ENCODE results near the gene ARMC6.

ARMC6 gene

DNA sequence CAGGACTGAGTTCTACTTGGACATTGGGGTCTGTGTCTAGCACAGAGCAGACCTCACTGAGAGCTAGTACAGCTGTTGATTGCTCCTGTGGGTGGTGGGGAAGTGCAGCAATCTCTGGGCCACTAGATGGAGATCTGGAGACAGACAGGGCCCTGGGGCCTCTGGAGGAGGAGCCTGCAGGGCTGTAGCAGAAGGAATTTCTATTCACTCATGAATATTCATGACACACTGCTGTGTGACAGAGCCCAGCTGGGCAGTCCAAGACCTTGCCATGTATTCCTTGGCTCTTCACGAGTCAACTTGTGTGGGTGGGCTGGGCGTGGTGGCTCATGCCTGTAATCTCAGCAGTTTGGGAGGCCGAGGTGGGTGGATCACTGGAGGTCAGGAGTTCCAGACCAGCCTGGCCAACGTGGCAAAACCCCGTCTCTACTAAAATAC lies 37.6 kb upstream of the ARMC6 start:
- H3K27ac ChIP-seq (ENCODE audit: extremely low read depth, low read depth, low read length), result no peak overlapping the region
- H3K4me3 ChIP-seq (ENCODE audit: low read depth, low read length), result no peak overlapping the region
- peaks cover 35 to 85% of the 10 kb centered on the region in 2 experiments for H3K36me3 ChIP-seq (ENCODE audit: control insufficient read depth in 2 of 2, insufficient read depth in 1 of 2, low read length in 2 of 2)
- H3K4me1 ChIP-seq (ENCODE audit: control insufficient read depth, insufficient read depth, low read length), result no peaks in the 10 kb centered on the region
- ChIA-PET POLR2A (no interaction called here), CTCF (interaction anchor here (0.7 to 3.0 kb wide), 10 partner anchors 9 to 489 kb away, joined by 3 to 24 read pairs (median 4); no protein-coding TSS in a partner anchor)
- no peaks in the 10 kb centered on the region for H3K9me3 ChIP-seq (ENCODE audit: control insufficient read depth, insufficient read depth, low read depth, low read length)
- TF ChIP-seq ZFHX2 (tag by site-specific recombination; conservative IDR thresholded peaks at IDR 0.05) (peak; percentile 81), ZNF292 (tag by site-specific recombination; IDR thresholded peaks at IDR 0.05; ENCODE audit: borderline replicate concordance, low read depth) (no peak), ZNF529 (tag by site-specific recombination; IDR thresholded peaks at IDR 0.05; ENCODE audit: insufficient replicate concordance) (no peak), ZNF311 (tag by site-specific recombination; IDR thresholded peaks at IDR 0.05; ENCODE audit: borderline replicate concordance) (no peak), ZBTB1 (tag by site-specific recombination; IDR thresholded peaks at IDR 0.05) (no peak), SCRT2 (tag by site-specific recombination; IDR thresholded peaks at IDR 0.05) (0 out of 2 replicates have a peak, but pooled peaks have one; percentile 11), ZNF121 (tag by site-specific recombination; IDR thresholded peaks at IDR 0.05) (no peak), ZSCAN23 (tag by site-specific recombination; IDR thresholded peaks at IDR 0.05) (no peak), ZNF394 (tag by site-specific recombination; IDR thresholded peaks at IDR 0.05; ENCODE audit: borderline replicate concordance) (no peak), ZNF654 (tag by site-specific recombination; IDR thresholded peaks at IDR 0.05; ENCODE audit: low read depth) (peak; percentile 34), ZNF214 (tag by site-specific recombination; IDR thresholded peaks at IDR 0.05; ENCODE audit: borderline replicate concordance) (no peak), AEBP2 (tag by site-specific recombination; IDR thresholded peaks at IDR 0.05; ENCODE audit: borderline replicate concordance) (no peak), EGR2 (tag by site-specific recombination; IDR thresholded peaks at IDR 0.05; ENCODE audit: low read depth) (peak; percentile 73), ZNF335 (tag by site-specific recombination; conservative IDR thresholded peaks at IDR 0.05) (peak; percentile 90), FEZF1 (tag by site-specific recombination; IDR thresholded peaks at IDR 0.05) (no peak), CTCF (tag by site-specific recombination; IDR thresholded peaks at IDR 0.05) (0 out of 2 replicates have a peak, but pooled peaks have one; percentile 19), GLIS1 (tag by site-specific recombination; IDR thresholded peaks at IDR 0.05) (no peak), ZNF777 (tag by site-specific recombination; IDR thresholded peaks at IDR 0.05; ENCODE audit: borderline replicate concordance) (no peak)
- TF ChIP-seq, protein P1, sequence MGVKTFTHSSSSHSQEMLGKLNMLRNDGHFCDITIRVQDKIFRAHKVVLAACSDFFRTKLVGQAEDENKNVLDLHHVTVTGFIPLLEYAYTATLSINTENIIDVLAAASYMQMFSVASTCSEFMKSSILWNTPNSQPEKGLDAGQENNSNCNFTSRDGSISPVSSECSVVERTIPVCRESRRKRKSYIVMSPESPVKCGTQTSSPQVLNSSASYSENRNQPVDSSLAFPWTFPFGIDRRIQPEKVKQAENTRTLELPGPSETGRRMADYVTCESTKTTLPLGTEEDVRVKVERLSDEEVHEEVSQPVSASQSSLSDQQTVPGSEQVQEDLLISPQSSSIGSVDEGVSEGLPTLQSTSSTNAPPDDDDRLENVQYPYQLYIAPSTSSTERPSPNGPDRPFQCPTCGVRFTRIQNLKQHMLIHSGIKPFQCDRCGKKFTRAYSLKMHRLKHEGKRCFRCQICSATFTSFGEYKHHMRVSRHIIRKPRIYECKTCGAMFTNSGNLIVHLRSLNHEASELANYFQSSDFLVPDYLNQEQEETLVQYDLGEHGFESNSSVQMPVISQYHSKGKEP (tag by site-specific recombination; IDR thresholded peaks at IDR 0.05), result no peak
- TF ChIP-seq, protein P2, sequence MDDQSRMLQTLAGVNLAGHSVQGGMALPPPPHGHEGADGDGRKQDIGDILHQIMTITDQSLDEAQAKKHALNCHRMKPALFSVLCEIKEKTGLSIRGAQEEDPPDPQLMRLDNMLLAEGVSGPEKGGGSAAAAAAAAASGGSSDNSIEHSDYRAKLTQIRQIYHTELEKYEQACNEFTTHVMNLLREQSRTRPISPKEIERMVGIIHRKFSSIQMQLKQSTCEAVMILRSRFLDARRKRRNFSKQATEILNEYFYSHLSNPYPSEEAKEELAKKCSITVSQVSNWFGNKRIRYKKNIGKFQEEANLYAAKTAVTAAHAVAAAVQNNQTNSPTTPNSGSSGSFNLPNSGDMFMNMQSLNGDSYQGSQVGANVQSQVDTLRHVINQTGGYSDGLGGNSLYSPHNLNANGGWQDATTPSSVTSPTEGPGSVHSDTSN (CRISPR knock-in tag; IDR thresholded peaks at IDR 0.05), result no peak
- TF ChIP-seq, protein P3, sequence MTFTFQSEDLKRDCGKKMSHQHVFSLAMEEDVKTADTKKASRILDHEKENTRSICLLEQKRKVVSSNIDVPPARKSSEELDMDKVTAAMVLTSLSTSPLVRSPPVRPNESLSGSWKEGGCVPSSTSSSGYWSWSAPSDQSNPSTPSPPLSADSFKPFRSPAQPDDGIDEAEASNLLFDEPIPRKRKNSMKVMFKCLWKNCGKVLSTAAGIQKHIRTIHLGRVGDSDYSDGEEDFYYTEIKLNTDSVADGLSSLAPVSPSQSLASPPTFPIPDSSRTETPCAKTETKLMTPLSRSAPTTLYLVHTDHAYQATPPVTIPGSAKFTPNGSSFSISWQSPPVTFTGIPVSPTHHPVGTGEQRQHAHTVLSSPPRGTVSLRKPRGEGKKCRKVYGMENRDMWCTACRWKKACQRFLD (tag by site-specific recombination; IDR thresholded peaks at IDR 0.05), result no peak

All from HEK293 (cell line).